HepG2 (cell line): ENCODE data around the gene ZNF865. TPM values are rescaled to one million over a fixed set of nuclear protein-coding genes. Genes with fewer than 3 reads are reported as not detected.
A peak's percentile ranks its signal among the peaks of the same experiment; 100 is the strongest.

Source experiments
- BHLHE40 ChIP-seq: IDR thresholded peaks from 2 replicates; pipeline ENCODE4 v1.6.1; 2011; ENCODE audit warnings: low read length, improper control_type of control experiment
- EP300 ChIP-seq, 3 experiments: sonication (generic) in 1 of 3; formaldehyde crosslinking in 1 of 3; IDR thresholded peaks; 2 replicates each; pipeline versions ENCODE4 v1.5.1 to v1.6.1; 2011 to 2020; ENCODE audit warnings: low read depth in 2 of 3, low read length in 2 of 3, borderline replicate concordance in 1 of 3, improper control_type of control experiment in 1 of 3, mild to moderate bottlenecking in 1 of 3, missing genetic modification reagents in 1 of 3, moderate library complexity in 1 of 3
- FOSL1 ChIP-seq: sonication (generic); formaldehyde crosslinking; IDR thresholded peaks from 2 replicates; pipeline ENCODE4 v1.9.0; 2021; ENCODE audit warnings: missing genetic modification reagents, borderline replicate concordance
- HNF4G ChIP-seq, 2 experiments: sonication (generic) in 1 of 2; formaldehyde crosslinking in 1 of 2; IDR thresholded peaks; 2 replicates each; pipeline versions ENCODE4 v1.4.0 to v1.6.1; 2011 to 2020; ENCODE audit warnings: borderline replicate concordance in 2 of 2, low read depth in 2 of 2, mild to moderate bottlenecking in 2 of 2, low read length in 1 of 2, missing genetic modification reagents in 1 of 2, moderate library complexity in 1 of 2
- HNRNPLL ChIP-seq: fragments of 200-400 bp; formaldehyde crosslinking; IDR thresholded peaks from 2 replicates; pipeline ENCODE4 v1.6.1; 2017; ENCODE audit warnings: mild to moderate bottlenecking, low read depth, low read length; ENCODE audit not compliant: poor library complexity, severe bottlenecking
- ISL2 ChIP-seq: sonication (generic); formaldehyde crosslinking; IDR thresholded peaks from 2 replicates; pipeline ENCODE4 v1.5.0; 2020; ENCODE audit warnings: missing genetic modification reagents
- MAFG ChIP-seq: sonication (generic); formaldehyde crosslinking; IDR thresholded peaks from 2 replicates; pipeline ENCODE4 v1.5.1; 2020; ENCODE audit warnings: mild to moderate bottlenecking, missing genetic modification reagents
- MED1 ChIP-seq: sonication (generic); formaldehyde crosslinking; IDR thresholded peaks from 2 replicates; pipeline ENCODE4 v1.4.0; 2020; ENCODE audit warnings: missing genetic modification reagents
- POLR2A ChIP-seq, 2 experiments: IDR thresholded peaks; 2 replicates each; pipeline ENCODE4 v1.6.1; 2011; ENCODE audit warnings: low read depth in 2 of 2, low read length in 2 of 2, mild to moderate bottlenecking in 1 of 2, moderate library complexity in 1 of 2; ENCODE audit not compliant: insufficient read depth in 1 of 2
- POLR2AphosphoS2 ChIP-seq: IDR thresholded peaks from 2 replicates; pipeline ENCODE4 v1.6.1; 2011; ENCODE audit warnings: low read depth, low read length, improper control_type of control experiment
- REPIN1 ChIP-seq: sonication (generic); formaldehyde crosslinking; IDR thresholded peaks from 2 replicates; pipeline ENCODE4 v1.8.0; 2022; ENCODE audit warnings: missing genetic modification reagents, low read depth, mild to moderate bottlenecking, borderline replicate concordance
- SALL2 ChIP-seq: sonication (generic); formaldehyde crosslinking; IDR thresholded peaks from 2 replicates; pipeline ENCODE4 v1.8.1; 2023; ENCODE audit warnings: mild to moderate bottlenecking, missing genetic modification reagents, inconsistent platforms
- TAF1 ChIP-seq: sonication (generic); formaldehyde crosslinking; IDR thresholded peaks from 2 replicates; pipeline ENCODE4 v1.4.0; 2020; ENCODE audit warnings: missing genetic modification reagents
- TCF7L2 ChIP-seq: IDR thresholded peaks from 2 replicates; pipeline ENCODE4 v1.6.1; 2011; ENCODE audit warnings: mild to moderate bottlenecking, low read depth, low read length, moderate library complexity
- TGIF2 ChIP-seq: IDR thresholded peaks from 2 replicates; pipeline ENCODE4 v1.6.1; 2016; ENCODE audit warnings: control low read depth, missing compliant biosample characterization
- ZFP90 ChIP-seq: sonication (generic); formaldehyde crosslinking; IDR thresholded peaks from 2 replicates; pipeline ENCODE4 v1.8.0; 2022; ENCODE audit warnings: missing genetic modification reagents, mild to moderate bottlenecking, inconsistent platforms, borderline replicate concordance
- ZNF207 ChIP-seq: fragments of 450-650 bp; IDR thresholded peaks from 2 replicates; pipeline ENCODE4 v1.6.1; 2016; ENCODE audit warnings: antibody characterized with exemption, borderline replicate concordance
- ZNF264 ChIP-seq: sonication (generic); formaldehyde crosslinking; IDR thresholded peaks from 2 replicates; pipeline ENCODE4 v1.4.0; 2020; ENCODE audit warnings: missing genetic modification reagents
- ZNF383 ChIP-seq: sonication (generic); formaldehyde crosslinking; IDR thresholded peaks from 2 replicates; pipeline ENCODE4 v1.4.0; 2020; ENCODE audit warnings: missing genetic modification reagents, mild to moderate bottlenecking, borderline replicate concordance
- ZNF546 ChIP-seq: sonication (generic); formaldehyde crosslinking; conservative IDR thresholded peaks from 2 replicates; pipeline ENCODE4 v1.8.1; 2023; ENCODE audit warnings: mild to moderate bottlenecking, missing genetic modification reagents
- polyA plus RNA-seq, 8 experiments: library from polyadenylated mRNA; depleted of rRNA in 3 of 8; stranded (reverse) in 7 of 8; unstranded in 1 of 8; fragments of >200 nt; fragmentation: Illumina TruSeq in 4 of 8; extraction: Trizol in 4 of 8; gene quantifications; 2 replicates each; pipeline versions ENCODE4 v1.2.1 to v1.2.3, GENCODE V29; 2011 to 2016; ENCODE audit warnings: low read depth in 4 of 8, missing spikeins in 1 of 8, mixed read lengths in 1 of 8; ENCODE audit not compliant: insufficient read depth in 1 of 8
- total RNA-seq, 5 experiments: library from RNA; depleted of rRNA; stranded (reverse); fragments of >200 nt; fragmentation: Illumina TruSeq; extraction: Trizol; gene quantifications; 2 replicates each; pipeline ENCODE4 v1.2.3, GENCODE V29; 2016; ENCODE audit warnings: low read depth in 1 of 5
- TF ChIP-seq, protein P1 (sequence below): sonication (generic); formaldehyde crosslinking; IDR thresholded peaks from 2 replicates; pipeline ENCODE4 v1.4.0; 2020; ENCODE audit warnings: mild to moderate bottlenecking, missing genetic modification reagents
- TF ChIP-seq, protein P2 (sequence below): sonication (generic); formaldehyde crosslinking; IDR thresholded peaks from 2 replicates; pipeline ENCODE4 v1.4.0; 2020; ENCODE audit warnings: missing genetic modification reagents, borderline replicate concordance
- TF ChIP-seq, protein P3 (sequence below): sonication (generic); formaldehyde crosslinking; IDR thresholded peaks from 2 replicates; pipeline ENCODE4 v1.4.0; 2020; ENCODE audit warnings: missing genetic modification reagents
- TF ChIP-seq, protein P4 (sequence below): IDR thresholded peaks from 2 replicates; pipeline ENCODE4 v1.6.1; 2016; ENCODE audit warnings: low read depth, control low read depth

Gene ZNF865
- total and polyA plus RNA-seq, 2 of the 13 experiments (the other 11 are each of a cell fraction or from before 2014, with no cell fraction given) = 0.93 to 1.0 TPM

DNA sequence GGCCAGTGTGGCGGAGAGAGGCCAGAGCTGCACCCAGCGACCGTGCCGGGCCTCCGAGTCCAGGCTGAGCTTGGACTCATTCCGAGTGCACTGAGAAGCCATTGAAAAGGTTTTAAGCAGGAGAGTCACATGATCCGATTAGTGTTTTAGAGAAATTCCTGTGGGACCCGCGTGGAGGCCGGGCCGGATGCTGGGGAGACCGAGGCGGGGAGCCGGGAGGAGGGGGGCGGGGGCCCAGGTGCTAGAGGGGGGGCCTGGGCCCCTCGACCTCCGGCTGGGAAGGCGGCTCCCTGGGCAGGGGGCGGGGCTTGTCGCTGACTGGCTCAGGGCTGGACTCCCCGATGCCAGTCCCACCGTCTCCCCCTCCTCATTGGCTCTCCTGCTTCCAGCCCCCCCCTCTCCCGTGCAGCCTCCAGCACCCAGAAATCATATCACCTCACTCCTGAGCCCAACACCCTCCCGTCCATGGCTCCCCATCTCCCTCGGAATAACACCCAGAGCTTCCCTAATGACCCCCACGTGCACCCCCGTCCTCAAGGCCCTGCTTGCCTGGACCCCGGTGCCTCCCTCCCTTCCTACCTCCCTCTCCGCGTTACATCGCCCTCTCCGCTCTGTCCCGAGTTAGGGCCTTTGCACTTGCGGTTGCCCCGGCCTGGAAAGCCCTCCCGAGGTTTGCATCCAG is 19.6 kb upstream of the ZNF865 start (continued):
- TF ChIP-seq REPIN1 (CRISPR knock-in tag) (no peak), ZFP90 (CRISPR knock-in tag) (no peak), EP300 (IDR thresholded peaks at IDR 0.05; ENCODE audit: low read depth in 2 of 2, low read length in 2 of 2) (no peak), EP300 (CRISPR knock-in tag; IDR thresholded peaks at IDR 0.05; ENCODE audit: borderline replicate concordance) (no peak), FOSL1 (no peak), BHLHE40 (no peak), SALL2 (CRISPR knock-in tag) (peak; percentile 58; the same call in 1 of the 2 replicates), TCF7L2 (no peak), ZNF264 (CRISPR knock-in tag) (no peak), ZNF546 (CRISPR knock-in tag) (0 out of 2 replicates have a peak, but pooled peaks have one; percentile 30), POLR2A (IDR thresholded peaks at IDR 0.05; ENCODE audit: insufficient read depth in 1 of 2, low read depth in 2 of 2, low read length in 2 of 2) (peak; percentile 29 to 42; a peak in 2 of 4 replicates), ZNF383 (CRISPR knock-in tag) (no peak), TGIF2 (CRISPR knock-in tag) (no peak), HNF4G (IDR thresholded peaks at IDR 0.05; ENCODE audit: borderline replicate concordance, low read depth, low read length) (no peak), HNF4G (CRISPR knock-in tag; IDR thresholded peaks at IDR 0.05; ENCODE audit: borderline replicate concordance, low read depth) (no peak), ISL2 (no peak), MAFG (CRISPR knock-in tag) (no peak), HNRNPLL (peak; percentile 33), POLR2AphosphoS2 (no peak), ZNF207 (no peak), MED1 (CRISPR knock-in tag) (0 out of 2 replicates have a peak, but pooled peaks have one; percentile 16), TAF1 (CRISPR knock-in tag) (peak; percentile 39; the same call in 1 of the 2 replicates)
- TF ChIP-seq, protein P1, sequence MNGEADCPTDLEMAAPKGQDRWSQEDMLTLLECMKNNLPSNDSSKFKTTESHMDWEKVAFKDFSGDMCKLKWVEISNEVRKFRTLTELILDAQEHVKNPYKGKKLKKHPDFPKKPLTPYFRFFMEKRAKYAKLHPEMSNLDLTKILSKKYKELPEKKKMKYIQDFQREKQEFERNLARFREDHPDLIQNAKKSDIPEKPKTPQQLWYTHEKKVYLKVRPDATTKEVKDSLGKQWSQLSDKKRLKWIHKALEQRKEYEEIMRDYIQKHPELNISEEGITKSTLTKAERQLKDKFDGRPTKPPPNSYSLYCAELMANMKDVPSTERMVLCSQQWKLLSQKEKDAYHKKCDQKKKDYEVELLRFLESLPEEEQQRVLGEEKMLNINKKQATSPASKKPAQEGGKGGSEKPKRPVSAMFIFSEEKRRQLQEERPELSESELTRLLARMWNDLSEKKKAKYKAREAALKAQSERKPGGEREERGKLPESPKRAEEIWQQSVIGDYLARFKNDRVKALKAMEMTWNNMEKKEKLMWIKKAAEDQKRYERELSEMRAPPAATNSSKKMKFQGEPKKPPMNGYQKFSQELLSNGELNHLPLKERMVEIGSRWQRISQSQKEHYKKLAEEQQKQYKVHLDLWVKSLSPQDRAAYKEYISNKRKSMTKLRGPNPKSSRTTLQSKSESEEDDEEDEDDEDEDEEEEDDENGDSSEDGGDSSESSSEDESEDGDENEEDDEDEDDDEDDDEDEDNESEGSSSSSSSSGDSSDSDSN (CRISPR knock-in tag) = peak; percentile 61
- TF ChIP-seq, protein P2, sequence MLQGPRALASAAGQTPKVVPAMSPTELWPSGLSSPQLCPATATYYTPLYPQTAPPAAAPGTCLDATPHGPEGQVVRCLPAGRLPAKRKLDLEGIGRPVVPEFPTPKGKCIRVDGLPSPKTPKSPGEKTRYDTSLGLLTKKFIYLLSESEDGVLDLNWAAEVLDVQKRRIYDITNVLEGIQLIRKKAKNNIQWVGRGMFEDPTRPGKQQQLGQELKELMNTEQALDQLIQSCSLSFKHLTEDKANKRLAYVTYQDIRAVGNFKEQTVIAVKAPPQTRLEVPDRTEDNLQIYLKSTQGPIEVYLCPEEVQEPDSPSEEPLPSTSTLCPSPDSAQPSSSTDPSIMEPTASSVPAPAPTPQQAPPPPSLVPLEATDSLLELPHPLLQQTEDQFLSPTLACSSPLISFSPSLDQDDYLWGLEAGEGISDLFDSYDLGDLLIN (CRISPR knock-in tag) = no peak
- TF ChIP-seq, protein P3, sequence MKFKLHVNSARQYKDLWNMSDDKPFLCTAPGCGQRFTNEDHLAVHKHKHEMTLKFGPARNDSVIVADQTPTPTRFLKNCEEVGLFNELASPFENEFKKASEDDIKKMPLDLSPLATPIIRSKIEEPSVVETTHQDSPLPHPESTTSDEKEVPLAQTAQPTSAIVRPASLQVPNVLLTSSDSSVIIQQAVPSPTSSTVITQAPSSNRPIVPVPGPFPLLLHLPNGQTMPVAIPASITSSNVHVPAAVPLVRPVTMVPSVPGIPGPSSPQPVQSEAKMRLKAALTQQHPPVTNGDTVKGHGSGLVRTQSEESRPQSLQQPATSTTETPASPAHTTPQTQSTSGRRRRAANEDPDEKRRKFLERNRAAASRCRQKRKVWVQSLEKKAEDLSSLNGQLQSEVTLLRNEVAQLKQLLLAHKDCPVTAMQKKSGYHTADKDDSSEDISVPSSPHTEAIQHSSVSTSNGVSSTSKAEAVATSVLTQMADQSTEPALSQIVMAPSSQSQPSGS (CRISPR knock-in tag) = no peak
- TF ChIP-seq, protein P4, sequence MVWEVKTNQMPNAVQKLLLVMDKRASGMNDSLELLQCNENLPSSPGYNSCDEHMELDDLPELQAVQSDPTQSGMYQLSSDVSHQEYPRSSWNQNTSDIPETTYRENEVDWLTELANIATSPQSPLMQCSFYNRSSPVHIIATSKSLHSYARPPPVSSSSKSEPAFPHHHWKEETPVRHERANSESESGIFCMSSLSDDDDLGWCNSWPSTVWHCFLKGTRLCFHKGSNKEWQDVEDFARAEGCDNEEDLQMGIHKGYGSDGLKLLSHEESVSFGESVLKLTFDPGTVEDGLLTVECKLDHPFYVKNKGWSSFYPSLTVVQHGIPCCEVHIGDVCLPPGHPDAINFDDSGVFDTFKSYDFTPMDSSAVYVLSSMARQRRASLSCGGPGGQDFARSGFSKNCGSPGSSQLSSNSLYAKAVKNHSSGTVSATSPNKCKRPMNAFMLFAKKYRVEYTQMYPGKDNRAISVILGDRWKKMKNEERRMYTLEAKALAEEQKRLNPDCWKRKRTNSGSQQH (CRISPR knock-in tag) = no peak
